Measurements from ENCODE around the gene CCP110. TPM values are rescaled to one million over a fixed set of nuclear protein-coding genes. Genes with fewer than 3 reads are reported as not detected.

Gene CCP110
- total RNA-seq, 1 donor from 2014 or later = 7.2 TPM

GRCh38 chr16:19595043-19595767 lies 71.5 kb downstream of the CCP110 start:
- TF ChIP-seq CTCF (conservative IDR thresholded peaks at IDR 0.05; ENCODE audit: low read depth, low read length) = no peak
- no peak overlapping the region for H3K4me3 ChIP-seq (ENCODE audit: low read depth, low read length)
- DNase-seq (ENCODE audit: low read depth) = peak; percentile 33

- H3K4me3 ChIP-seq (ENCODE audit: low read depth, low read length) = no peak overlapping the region
- no peak for TF ChIP-seq CTCF (conservative IDR thresholded peaks at IDR 0.05; ENCODE audit: low read depth, low read length)
- DNase-seq (ENCODE audit: low read depth) = no peak
Measured at GRCh38 chr16:19598805-19599510, 75.2 kb downstream of the CCP110 start.

- H3K4me3 ChIP-seq (ENCODE audit: low read depth, low read length) = no peak overlapping the region
- no peak for TF ChIP-seq CTCF (conservative IDR thresholded peaks at IDR 0.05; ENCODE audit: low read depth, low read length)
- DNase-seq (ENCODE audit: low read depth) = no peak
Measured at GRCh38 chr16:19599968-19600716, 76.4 kb downstream of the CCP110 start.

- H3K4me3 ChIP-seq (ENCODE audit: low read depth, low read length) = no peak overlapping the region
- DNase-seq (ENCODE audit: low read depth) = no peak
- peak; percentile 72 for TF ChIP-seq CTCF (conservative IDR thresholded peaks at IDR 0.05; ENCODE audit: low read depth, low read length)
Measured at GRCh38 chr16:19601083-19601976, 77.6 kb downstream of the CCP110 start.

Other genes with a start within 250 kb of the CCP110 start
- not detected in 2 replicates for gene CLEC19A, start 238.2 kb upstream of the CCP110 start, total RNA-seq
- gene TMC5, start 106.1 kb upstream of the CCP110 start, total RNA-seq = 0.35 and 0.36 TPM in 2 replicates
- gene GDE1, start 1.8 kb upstream of the CCP110 start, total RNA-seq = 86.7 and 87.0 TPM in 2 replicates
- gene VPS35L, start 31.8 kb downstream of the CCP110 start, total RNA-seq = 36.9 and 43.0 TPM in 2 replicates
- 16.5 and 27.4 TPM in 2 replicates for gene KNOP1, start 194.3 kb downstream of the CCP110 start, total RNA-seq
- gene IQCK, start 194.3 kb downstream of the CCP110 start, total RNA-seq = 8.5 and 10.0 TPM in 2 replicates

All from epithelial cell of proximal tubule (primary cell).